Measurements from ENCODE around the gene CPEB3. TPM values are rescaled to one million over a fixed set of nuclear protein-coding genes. Genes with fewer than 3 reads are reported as not detected.
"Not testable (repeated sequence)": the region's sequence is repeated elsewhere in the genome, so short reads cannot be mapped to it uniquely, and the experiment has no call there.

CPEB3 gene
- polyA plus RNA-seq, 1 experiment = 0.36 TPM

DNA sequence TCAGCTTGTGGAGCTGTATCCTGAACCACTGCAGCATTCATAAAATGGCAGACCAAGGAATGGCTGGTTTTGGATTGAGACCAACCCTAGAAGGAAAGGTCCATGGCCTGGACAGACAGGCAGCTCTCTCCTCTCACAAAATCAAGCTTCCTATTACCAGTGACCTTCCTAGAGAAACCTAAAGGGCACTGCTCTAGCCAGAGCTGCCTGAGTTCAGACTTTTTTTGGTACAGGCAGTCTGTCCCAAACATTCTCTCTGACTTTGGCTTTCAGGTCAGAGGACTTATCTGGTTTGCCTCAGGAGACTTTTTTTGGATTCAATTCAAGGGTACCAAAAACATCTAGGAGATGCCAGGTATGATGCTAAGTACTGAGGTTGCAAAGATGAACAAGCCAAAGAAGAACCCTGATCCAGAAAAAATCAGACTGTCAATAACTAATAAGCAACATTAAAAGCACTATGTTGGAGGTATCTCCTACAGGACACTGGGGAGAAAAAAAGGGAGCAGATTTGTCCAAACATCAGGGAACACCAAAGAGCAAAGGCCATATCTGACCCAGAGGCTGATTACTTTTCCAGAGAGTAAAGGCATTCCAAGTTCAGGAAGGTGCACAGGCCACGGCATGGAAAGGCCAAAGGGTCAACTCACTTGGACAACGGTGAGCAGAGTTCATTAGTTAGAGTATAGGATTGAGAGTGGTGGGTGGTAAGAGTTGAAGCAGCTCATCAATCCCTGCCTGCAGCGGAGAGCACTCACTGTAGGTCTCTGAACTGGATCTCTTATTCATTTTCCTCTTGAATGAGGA is 169.0 kb downstream of the CPEB3 start:
- TF ChIP-seq, protein P1, sequence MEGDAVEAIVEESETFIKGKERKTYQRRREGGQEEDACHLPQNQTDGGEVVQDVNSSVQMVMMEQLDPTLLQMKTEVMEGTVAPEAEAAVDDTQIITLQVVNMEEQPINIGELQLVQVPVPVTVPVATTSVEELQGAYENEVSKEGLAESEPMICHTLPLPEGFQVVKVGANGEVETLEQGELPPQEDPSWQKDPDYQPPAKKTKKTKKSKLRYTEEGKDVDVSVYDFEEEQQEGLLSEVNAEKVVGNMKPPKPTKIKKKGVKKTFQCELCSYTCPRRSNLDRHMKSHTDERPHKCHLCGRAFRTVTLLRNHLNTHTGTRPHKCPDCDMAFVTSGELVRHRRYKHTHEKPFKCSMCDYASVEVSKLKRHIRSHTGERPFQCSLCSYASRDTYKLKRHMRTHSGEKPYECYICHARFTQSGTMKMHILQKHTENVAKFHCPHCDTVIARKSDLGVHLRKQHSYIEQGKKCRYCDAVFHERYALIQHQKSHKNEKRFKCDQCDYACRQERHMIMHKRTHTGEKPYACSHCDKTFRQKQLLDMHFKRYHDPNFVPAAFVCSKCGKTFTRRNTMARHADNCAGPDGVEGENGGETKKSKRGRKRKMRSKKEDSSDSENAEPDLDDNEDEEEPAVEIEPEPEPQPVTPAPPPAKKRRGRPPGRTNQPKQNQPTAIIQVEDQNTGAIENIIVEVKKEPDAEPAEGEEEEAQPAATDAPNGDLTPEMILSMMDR (IDR thresholded peaks at IDR 0.05; ENCODE audit: low read depth, low read length) = no peak
- CTCF ChIA-PET = no interaction called here
- H3K4me3 ChIP-seq (ENCODE audit: low read depth, low read length) = no peak overlapping the region
- DNase-seq (ENCODE audit: low read depth, low spot score) = no peak
- POLR2A ChIA-PET = no interaction called here
- H3K27me3 ChIP-seq (ENCODE audit: control insufficient read depth, insufficient read depth, low read length) = no peaks in the 10 kb centered on the region
- no peak overlapping the region for H3K27ac ChIP-seq (ENCODE audit: low read depth, low read length)
- no peaks in the 10 kb centered on the region for H3K9me3 ChIP-seq (ENCODE audit: control insufficient read depth, insufficient read depth, low read length)

DNA sequence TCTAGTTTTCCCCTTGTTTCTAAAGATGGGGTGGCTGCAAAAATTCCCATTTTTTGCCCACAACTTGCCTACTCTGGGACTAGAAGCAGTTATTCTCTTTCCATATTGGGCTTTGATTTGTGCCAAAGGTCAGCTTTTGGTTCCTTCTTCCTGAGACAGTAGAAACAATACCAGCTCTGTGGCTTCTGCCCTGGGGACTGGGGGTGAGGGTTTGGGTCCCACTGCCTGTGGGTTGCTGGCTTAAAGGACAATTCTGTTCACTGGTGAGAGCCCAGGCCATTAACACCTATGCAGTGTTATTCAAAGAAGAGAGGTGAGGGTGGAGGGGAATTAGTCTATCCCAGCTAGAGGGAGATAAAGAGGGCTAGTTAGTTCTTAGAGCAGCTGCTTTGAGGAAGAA is 171.5 kb downstream of the CPEB3 start:
- Histone ChIP-seq H3K27ac (ENCODE audit: low read depth, low read length) (no peak overlapping the region), H3K9me3 (ENCODE audit: control insufficient read depth, insufficient read depth, low read length) (no peaks in the 10 kb centered on the region; the same call in 1 of the 2 replicates), H3K27me3 (ENCODE audit: control insufficient read depth, insufficient read depth, low read length) (no peaks in the 10 kb centered on the region), H3K4me3 (ENCODE audit: low read depth, low read length) (no peak overlapping the region)
- TF ChIP-seq, protein P1 (IDR thresholded peaks at IDR 0.05; ENCODE audit: low read depth, low read length) = no peak
- no peak for DNase-seq (ENCODE audit: low read depth, low spot score)
- POLR2A ChIA-PET = no interaction called here
- CTCF ChIA-PET = no interaction called here

DNA sequence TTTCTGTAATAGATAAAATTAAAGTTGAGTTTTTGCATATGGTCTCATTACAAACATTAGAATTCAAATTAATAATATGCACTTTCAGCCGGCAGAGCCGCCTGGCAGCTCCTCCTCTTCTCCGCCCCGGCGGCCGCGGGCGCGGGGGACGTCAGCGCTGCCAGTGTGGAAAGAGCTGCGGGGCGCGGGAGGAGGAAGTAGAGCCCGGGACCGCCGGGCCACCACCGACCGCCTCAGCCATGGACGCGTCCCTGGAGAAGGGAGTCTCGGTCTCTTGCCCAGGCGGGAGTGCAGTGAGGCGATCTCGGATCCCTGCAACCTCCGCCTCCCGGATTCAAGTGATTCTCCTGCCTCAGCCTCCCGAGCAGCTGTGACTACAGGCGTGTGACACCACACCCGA is 176.0 kb downstream of the CPEB3 start:
- POLR2A ChIA-PET; H3K27ac ChIP-seq (ENCODE audit: low read depth, low read length); H3K4me3 ChIP-seq (ENCODE audit: low read depth, low read length); H3K27me3 ChIP-seq (ENCODE audit: control insufficient read depth, insufficient read depth, low read length); DNase-seq (ENCODE audit: low read depth, low spot score); H3K9me3 ChIP-seq (ENCODE audit: control insufficient read depth, insufficient read depth, low read length); CTCF ChIA-PET: not testable (repeated sequence)

DNA sequence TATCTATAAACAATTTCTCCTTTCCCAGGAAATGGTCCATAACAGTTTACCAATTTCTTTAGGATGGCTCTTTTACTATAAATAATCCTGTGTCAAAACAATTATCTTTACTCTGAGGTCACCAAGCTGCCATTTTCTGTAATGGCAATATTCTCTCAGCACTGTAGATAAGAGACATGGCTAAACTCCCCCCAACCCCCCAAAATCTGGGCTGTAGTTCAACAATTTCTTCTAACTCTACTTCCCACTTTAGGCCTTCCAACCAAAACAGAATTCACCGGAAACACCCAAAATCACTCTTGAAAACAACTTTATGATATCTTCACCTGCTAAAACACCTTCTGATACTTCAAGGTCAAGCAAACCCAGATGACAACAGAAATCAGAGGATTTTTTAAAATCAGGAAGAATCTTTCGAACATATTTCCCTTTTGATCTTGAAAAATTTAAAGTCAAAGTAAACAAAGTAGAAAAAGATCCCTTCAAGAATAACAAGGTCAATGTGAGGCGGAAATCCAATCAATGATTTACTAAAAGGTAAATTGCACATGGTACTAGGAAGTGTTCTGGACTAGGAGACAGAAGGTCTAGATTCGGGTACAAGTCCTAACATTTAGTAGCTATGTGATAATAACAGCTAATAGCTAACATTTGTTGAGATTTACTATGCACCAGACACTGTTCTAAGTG is 176.8 kb downstream of the CPEB3 start:
- CTCF ChIA-PET = no interaction called here
- TF ChIP-seq, protein P1 (IDR thresholded peaks at IDR 0.05; ENCODE audit: low read depth, low read length) = no peak
- no peaks in the 10 kb centered on the region for H3K27me3 ChIP-seq (ENCODE audit: control insufficient read depth, insufficient read depth, low read length)
- no peak overlapping the region for H3K4me3 ChIP-seq (ENCODE audit: low read depth, low read length)
- H3K9me3 ChIP-seq (ENCODE audit: control insufficient read depth, insufficient read depth, low read length) = no peaks in the 10 kb centered on the region; the same call in 1 of the 2 replicates
- DNase-seq (ENCODE audit: low read depth, low spot score) = no peak
- H3K27ac ChIP-seq (ENCODE audit: low read depth, low read length) = no peak overlapping the region
- POLR2A ChIA-PET = no interaction called here

DNA sequence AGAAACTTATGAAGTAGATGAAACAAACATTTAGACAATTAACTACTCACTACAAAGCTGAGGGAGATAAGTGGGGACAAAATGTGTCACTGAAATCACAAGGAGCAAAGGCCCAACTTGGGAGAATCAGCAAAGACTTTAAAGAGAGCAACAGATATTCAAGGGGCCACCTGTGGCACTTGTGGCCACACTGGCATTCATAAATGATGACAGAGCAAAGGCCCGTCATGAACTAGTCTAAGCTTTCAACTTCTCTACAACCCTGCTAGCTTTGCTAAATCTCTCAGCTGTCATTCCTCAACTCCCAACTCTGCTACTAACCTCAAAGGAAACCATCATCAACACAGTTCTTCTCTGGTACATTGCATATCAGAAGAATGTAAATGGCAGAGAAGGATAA is 178.4 kb downstream of the CPEB3 start:
- Histone ChIP-seq H3K27me3 (ENCODE audit: control insufficient read depth, insufficient read depth, low read length) (no peaks in the 10 kb centered on the region), H3K9me3 (ENCODE audit: control insufficient read depth, insufficient read depth, low read length) (no peaks in the 10 kb centered on the region; the same call in 1 of the 2 replicates), H3K27ac (ENCODE audit: low read depth, low read length) (no peak overlapping the region), H3K4me3 (ENCODE audit: low read depth, low read length) (no peak overlapping the region)
- TF ChIP-seq, protein P1 (IDR thresholded peaks at IDR 0.05; ENCODE audit: low read depth, low read length) = no peak
- ChIA-PET CTCF (no interaction called here), POLR2A (no interaction called here)
- no peak for DNase-seq (ENCODE audit: low read depth, low spot score)

Data from AG04450 (cell line).